Measurements from ENCODE around the gene LHPP.

Gene LHPP

DNA sequence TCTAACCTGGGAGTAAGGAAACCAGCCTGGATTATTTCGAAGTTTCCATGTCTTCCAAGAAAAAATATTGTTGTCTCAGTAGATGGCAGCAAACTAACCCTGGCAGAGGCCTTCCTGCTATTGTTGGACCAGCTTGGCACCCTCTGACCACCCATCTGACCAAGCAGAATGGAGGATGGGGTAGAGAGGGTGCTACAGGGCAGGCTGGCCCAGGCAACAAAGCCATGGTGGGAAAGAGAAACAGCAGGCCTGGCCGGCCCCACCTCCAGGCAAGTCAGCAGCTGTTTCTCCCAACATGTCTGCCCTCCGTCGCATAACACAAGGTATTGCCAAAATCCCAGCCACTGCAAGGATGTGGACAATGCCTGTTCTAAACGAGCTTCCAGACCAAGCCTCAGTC is 187.6 kb downstream of the LHPP start:
- DNase-seq: no peak

DNA sequence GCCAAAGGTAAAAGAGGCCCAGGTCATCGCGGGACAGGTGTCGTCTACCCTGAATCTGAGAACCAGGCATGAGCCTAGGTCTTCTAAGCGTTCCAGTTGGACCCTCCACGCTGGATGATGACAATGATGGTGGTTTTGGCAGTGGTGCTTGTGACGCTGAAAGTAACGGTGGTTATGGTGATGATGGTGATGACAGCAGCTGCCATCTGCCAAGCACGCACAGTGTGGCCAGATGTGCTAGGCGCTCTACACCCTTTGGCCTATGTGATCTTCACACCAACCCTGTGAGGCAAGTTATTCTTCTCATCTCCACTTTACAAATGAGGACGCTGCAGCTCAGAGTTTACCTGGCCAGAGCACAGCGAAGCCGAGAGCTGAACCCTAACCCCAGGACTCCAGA is 188.6 kb downstream of the LHPP start:
- DNase-seq: peak; percentile 42 to 55

DNA sequence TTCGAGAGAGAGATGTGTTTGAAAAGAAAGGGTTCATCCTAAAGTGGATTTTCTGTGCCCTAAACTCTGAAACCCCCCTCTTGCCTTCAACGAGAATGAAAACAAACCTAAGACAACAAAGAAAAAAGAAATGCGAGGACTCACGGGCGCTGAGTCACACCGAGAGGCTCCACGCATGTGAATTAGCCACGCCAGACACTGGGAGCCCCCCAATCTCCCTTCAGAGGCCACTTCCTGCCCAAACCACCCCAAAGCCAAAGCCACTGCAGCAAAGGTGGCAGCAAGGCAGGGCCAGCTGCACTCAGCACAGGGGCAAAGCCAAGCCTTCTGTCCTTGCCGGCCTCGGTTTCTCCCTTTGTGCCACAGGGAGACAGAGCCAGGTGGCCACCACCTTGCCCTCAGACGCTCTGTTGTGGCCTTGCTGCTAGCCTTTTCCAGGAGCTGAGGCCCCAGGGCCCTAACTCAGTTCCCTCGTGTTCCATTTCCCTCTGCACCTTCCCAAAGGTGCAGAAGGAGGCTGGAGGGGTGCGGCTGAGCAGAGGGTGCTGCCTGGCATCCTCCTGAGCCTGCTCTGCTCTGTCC is 189.3 kb downstream of the LHPP start:
- peak; percentile 74 for DNase-seq

DNA sequence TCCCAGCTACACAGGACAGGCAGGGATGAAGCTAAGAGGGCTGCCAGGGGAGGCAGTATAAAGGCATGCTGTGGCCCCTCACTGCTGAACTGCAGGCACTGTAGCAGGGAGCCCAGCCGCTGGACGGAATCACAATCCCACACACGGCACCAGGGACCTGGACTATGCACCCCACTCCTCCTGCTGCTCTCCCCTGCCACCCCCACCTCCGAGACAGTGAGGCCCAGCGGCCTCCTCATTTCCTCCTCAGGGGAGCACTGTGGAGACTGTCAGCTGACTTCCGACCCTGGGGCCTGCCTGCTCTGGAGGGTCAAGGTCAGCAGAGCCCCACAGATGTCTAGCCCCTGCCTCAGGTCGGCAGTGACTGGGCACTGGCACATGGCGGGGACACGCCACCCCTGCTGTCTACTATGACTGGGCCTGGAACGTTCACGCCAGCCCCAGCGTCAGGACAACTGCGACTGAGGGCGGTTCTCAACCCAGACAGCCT is 189.8 kb downstream of the LHPP start:
- no peak for DNase-seq

DNA sequence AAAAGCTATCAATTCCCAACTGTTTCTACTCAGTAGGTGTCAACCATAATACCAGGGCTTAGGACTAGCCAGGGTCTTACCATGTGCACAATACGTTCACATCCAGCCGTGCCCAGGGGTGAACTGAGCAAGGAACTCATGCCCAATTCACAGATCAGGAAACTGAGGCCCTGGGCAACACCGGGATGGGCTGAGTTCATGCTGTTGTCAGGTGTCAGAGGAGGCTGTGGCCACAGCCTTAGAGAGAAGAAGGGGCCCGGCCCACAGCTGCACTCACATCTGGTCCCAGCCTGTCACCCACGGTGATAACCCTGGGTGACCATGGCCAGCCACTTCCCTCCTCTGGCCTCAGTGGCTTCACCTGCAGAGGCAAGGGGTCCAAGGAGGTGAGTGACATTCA is 190.6 kb downstream of the LHPP start:
- no peak for DNase-seq

DNA sequence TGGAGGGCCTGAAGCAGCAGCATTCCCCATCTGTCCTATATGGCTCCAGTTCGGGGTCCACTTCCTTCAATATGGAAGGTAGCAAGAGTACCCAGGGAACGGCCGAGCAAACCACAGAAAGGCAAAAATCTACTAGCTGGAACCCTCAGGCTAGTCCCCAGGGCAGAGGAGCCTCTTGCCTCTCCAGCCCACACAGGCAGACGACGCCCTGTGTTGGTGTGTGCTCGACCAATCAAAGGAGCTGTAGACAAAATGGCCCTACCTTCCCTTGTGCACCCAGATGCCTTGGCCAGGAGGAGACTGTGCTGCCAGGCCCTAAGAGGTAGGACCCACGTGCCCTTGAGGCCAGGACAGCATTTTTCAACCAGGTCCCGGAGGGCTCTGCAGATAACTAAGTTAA is 191.1 kb downstream of the LHPP start:
- DNase-seq: no peak

DNA sequence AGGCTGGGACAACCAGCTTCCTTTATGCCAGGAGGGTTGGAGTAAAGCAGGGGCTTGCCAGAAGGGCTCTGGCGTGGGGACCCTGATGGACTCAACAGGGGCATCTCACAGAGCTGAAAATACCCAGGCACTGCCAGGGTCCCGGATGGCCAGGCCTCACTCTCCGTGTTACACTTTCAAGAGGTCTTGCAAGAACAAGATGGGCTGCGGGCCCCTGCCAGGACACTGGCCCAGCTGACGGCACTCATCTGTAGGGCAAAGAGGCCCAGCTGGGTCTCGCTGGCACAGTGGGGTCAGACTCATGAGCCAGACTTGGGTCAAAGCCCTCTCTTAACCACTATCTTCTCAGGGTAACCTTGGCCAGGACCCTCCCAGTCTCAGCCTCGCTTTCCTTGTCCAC is 191.7 kb downstream of the LHPP start:
- DNase-seq: no peak

DNA sequence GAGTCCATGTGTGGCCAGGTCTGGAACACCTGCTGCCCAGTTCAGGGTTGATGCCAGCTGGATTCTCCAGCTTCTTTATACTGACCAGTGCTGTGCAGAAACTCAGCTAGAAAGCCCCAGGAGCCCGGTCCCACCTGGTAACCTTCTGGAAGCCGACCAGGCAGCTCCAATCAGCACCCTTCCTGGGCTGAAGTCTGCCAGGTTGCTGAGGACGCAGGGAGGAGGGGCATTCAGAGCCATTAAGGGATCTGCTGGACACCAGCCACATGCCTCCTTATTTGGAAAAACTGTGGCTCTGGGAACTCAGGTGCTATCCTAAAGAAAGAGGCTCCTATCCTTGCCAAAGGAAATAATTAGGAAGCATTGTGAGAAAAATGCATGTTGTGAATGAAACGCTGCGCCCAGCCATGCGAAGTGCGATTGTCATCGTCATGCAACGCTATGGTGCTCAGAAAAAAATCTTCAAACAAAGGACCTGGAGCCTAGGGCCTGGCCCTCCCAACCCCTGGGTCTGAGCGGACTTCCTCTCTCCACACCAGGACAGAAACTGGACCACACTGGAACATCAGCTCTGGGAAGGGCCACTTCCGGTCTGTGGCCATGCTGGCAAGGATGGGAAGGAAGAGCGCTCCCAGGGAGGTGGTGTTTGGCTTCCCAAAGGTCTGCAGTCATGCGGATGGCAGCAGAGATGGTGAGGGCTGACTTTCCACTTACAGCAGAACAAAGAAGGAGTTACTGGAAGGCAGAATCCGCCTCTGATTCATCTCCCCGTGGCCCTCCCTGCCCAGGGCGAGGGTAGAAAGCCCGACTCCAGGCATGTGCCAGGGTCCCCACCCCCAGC is 192.4 kb downstream of the LHPP start:
- no peak for DNase-seq

DNA sequence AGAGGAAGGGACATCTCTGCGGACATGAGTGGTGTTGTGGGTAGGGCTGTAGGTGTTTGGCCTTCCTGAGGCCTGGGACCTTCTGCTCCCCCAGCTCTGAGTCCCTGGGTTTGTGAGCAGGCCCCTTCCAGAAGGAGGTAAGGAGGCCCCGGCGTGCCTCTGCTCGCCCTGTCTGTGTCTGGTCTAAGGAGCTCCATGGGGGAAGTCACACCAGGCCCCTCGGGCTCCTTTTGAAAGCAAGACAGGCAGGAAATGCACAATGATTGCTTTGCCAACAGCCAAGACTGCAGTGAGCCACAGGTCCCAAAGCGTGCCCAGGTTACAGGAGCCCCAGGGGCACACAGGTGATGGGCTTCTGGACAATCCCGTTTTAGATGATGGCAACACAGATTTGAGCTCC is 193.1 kb downstream of the LHPP start:
- DNase-seq: no peak

DNA sequence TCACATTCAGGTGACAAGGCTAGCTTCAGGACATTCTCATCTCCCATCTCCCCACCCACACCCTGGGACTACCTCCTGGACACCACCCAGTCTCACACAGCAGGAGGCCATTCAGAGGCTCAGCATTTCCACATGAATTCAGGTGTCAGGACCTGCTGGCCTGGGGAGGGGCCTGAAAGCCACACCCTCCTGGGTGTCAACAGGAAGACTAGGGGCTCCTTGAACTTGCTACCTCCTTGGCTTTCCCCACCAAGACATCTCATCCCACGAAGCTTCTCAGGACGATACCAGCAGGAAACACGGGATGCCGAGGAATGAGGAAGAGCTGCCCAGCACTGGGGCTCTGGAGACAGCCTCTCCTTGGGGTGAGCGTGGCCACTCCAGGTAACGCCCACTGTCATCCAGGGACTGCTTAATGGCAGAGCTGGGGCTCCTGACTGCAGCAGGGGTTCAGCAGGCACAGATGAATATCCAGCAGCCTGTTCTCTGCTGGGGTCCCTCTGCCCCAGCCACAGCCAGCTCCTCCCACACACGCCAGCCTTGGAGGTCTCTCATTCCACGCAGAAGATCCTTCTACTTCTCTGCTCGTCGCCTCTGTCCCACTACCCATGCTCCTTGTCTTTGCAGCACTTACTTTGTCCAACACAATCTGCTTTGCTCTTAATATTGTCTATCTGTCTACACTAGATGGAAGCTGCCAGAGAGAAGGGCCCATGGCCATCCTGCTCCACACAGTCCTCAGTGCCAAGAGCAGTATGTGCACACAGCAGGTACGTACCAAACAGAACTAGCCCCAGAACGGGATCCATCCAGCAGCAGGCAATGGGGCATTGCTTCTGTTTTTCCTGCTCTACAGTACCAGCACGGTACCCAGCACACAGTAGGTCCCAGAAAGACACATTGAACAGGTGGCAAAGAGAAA is 193.8 kb downstream of the LHPP start:
- DNase-seq: no peak

DNA sequence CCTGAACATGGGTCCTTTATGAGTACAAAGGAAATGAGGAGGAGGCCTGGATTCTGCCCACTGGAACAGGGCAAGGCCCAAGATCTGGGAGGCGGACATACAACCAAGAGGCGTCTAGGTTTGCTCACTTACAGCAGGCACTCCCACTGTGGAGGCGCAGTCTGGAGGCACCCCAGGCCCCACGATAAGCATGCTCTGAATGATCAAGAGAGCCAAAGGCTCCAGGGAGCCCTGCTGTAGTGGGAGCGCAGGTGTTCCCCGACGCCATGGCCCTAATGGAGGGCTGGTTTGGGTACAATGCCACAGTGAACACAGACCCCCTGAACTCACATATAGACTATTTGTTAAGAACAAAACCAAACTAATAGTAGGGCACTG is 194.5 kb downstream of the LHPP start:
- DNase-seq: no peak

DNA sequence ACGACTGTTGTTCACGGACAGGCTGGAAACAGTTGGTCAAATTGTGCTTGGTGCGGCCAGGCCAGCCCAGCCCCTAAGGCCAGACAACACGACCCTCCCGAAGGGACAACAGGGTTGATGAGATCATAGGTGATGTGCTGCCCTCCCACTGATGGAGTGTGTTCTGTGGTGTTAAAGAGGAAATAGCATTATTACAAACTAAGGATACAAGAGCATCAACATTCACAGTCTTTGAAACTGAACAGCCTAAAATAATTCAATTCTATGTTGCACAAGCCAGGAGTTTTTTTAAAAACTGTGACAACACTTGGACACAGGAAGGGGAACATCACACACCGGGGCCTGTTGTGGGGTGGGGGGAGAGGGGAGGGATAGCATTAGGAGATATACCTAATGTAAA is 194.9 kb downstream of the LHPP start:
- no peak for DNase-seq

DNA sequence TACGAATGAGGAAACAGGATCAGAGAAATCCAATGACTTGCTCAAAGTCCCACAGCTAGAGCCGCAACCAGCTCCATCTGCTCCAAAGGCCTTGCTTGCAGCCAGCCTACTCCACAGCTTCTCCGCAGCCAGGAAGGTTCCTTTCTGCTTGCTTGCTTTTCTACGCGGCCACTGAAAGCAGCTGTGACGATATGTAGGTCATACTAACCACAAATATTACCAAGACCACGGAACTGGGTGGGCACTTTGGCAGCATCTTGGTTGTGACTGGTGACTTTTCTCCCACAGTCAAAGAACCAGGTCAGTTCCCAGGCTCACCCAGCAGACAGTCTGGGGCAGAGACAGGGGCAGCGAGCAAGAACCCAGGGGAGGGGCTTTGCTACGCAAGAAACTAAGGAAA is 196.2 kb downstream of the LHPP start:
- peak; percentile 69 to 72 for DNase-seq

DNA sequence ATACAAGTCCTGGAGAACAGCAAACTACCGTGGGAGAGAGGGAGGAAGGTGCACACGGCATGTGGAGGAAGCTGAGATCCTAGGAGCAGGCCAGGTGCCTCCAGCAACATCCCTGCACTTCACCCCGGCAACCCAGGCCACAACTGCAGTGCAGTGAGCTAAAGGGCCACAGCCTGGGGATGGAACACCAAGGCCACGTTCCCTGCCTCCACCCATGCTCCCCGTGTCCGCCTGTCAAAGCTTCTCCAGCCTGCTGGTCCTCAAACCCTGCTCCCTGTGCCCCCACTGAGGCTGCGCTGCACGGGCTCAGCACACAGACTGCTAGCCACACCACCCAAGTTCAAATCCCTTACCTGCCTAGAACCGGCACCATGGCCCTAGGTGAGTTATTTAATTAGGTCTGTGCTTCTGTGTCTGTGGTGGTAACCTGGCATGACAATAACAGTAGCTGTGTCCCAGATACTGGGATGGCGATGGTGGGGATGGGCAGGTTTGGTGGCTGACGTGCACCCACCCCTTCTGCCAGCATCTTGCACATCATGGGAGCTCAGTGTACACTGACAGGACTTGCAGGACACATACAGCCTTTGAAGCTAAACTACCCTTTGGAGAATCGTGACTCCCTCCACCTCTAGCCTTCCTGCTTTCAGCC is 197.1 kb downstream of the LHPP start:
- DNase-seq: no peak

DNA sequence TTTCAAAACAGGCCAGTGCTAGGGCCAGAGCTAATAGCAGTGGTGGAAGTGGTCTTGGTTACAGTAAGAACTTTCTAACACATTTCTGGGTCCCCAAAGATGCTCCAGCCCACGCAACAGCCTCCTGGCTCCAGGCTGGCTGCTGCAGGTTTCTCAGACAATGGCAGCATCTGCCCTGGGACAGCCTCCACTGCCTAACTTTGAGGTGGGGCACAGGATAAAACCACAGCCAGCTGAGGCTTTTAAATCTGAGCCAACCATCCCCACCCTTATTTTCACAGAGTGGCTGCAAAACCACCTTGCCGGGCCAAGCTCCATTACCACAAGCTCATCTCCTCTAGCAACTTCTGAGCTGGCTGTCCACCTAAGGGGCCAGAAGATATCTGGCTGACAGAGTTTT is 197.8 kb downstream of the LHPP start:
- DNase-seq: peak in 1 of 2 donors; percentile 43

DNA sequence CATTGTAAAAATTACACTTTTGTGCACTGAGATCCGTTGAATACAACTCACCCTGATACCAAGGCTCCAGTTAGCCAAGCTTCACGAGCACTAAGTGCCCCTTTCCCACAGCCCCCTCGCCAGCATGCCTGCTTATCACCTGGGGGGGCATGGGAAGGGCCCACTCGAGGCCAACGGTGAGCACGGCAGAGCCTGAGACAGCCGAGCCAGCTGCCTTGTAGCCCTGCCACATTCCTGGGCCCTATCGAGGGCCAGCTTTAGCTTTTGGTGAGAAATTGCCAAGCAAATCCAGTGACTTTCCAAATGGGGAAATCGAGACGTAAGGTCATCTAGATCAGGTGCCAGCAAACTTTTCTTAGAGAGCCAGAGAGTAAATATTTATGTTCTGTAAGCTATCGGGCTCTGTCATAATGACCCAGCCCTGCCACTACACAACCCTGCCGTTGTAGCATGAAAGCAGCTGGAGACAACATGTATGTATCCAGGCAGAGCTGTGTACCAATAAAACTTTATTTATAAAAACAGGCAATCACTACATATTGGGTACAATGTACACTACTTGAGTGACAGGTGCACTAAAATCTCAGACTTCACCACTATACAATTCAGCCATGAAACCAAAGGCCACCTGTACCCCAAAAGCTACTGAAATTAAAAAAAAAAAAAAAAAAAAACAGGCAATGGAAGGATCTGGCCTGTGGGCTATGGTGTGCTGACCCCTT is 198.9 kb downstream of the LHPP start:
- no peak for DNase-seq

DNA sequence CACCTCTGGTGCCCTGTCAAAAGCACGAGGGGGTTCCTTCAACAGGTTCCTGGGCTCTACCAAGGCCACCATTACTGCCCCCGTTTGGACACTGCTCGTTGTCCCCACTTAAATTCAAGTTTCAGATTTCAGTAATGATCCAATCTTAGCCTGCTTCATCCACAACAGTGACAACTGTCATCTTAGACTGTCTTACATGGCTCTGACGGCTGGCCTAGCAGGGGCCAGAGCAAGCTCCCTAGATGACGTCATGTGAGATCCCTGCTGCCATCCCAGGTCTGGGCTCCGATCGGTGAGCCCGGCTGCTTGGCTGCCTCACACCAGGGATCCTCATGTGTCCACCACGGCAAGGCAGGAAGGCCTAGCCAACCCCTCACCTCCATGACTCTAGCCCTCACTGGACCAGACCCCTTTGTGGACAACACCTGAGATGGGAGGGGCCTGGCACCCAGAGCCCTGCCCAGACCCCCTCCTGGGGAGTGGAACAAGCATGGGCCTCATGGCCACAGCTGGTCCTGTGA is 200.1 kb downstream of the LHPP start:
- DNase-seq: no peak

DNA sequence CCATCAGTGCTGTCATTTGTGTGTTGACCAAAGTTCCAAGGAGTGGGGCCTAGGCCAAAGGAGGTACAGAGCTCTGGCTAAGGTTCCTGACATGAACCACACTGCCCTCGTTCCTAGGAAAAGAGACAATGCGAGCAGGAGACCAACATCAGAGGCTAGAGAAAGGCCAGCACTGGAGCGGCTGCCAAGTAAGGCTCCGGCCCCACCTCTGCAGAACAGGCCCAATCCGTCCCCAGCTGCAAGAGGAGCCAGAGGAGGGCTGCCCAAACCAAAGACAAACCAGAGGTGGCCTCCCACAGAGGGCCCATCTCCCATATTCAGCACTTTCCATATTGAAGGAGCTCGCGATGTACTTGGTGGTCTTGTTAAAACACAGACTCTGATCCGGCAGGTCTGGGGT is 201.6 kb downstream of the LHPP start:
- no peak for DNase-seq
